ENCODE results near the gene IQCF2.
"Not testable (repeated sequence)": the region's sequence is repeated elsewhere in the genome, so short reads cannot be mapped to it uniquely, and the experiment has no call there.

Gene IQCF2
- 0 reads per million in 4 donors for total RNA-seq

DNA sequence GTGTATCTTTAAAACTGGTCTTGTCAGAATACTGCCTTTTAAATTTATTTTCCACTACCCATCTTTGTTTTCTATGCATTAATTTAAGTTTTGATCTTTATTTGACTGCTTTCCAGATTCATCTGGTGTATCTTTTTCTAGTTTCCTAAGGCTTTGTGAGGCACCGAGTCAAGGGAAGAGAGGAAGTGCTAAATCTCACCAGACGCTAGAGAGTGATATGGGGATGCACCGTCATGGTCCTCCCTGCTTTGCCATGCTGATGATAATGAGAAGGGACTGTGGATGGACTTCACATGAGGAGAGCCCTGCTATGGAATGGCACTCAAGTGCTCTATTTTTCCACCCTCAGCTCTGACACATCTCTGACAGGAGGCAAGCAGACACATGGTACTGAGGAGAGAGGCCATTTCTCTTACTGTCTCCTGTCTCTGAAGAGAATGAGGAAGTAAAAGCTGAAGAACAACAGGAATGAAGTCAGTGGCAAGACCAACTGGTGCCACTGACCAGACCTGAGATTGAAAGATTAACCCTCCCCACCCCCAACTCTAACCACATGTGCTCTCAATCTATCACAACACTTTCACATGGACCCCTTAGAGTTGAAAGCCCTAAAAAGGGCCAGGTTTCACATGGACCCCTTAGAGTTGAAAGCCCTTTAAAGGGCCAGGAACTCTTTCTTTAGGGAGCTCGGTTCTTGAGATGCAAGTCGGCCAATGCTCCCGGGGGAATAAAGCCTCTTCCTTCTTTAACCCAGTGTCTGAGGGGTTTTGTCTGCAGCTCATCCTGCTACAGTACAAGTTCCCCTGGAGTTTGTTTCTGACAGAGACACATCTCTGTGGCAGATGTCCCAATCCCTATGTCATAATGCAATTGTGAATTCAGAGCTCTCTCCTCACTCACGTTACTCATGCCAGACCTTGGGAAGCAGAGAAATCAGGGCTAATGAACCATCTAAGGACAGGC, at the start of gene IQCF2:
TSS of gene IQCF2 (plus strand) at position 913 of the 963 bp plus-strand sequence. CDS start 52 bp downstream, outside the sequence.
- no peak for DNase-seq

DNA sequence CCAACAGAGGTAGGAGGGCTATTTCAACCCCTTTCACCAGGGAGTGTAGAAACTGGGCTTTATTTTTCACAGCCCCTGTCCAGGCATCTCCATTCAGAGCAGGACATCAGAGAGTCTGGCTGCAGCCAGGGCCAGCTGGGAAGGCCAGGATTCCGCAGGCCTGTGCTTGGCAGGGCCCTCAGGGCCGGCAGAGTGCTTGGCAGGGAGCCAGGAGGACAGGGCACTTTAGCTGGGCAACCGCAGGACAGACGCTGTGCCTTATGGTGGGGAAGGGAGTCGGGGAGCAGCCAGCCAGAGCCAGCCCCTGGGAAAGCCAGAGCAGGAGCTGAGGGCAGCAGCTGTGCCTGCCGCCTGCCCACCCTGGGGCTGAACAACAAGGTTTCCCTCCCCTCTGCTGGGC, 47.9 kb upstream of the IQCF2 start:
- no peak for DNase-seq

DNA sequence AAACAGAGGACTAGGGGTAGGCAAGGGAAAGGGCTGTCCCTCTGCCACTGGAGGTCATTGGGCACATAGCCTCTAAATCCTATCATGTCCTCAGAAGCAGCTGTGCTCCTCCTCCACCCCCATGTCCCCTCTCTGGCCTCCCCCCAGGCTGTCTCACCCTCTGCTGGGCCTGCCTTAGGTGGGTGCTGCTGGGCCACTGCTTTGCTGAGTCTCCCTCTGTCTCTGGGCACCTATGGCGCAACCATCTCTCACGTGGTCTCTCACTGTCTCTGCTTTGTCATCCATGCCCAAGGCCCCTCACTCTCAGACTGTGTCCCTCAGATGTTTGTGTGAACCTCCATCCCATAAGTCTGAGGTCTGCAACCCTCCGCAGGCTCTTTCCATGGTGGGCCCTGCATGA, 47.4 kb upstream of the IQCF2 start:
- DNase-seq, result no peak

DNA sequence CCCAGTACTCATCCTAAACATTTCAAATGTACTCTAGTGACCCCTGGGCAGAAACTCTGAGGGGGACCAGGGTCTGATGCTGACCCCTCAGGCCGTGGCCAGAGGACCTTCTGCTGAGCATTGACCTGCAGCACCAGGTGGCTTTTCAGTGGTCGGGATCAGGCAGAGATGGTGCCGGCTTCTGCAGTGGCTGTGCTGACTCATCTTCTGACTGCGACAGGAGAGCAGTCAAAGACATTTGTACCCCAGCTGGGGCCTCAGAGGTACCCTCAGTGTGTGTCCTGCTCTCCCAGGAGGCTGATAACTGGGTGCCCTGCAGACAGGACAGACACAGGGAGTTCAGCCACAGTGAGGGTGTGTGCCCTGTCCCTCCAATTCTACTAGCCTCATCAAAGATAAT, 45.8 kb upstream of the IQCF2 start:
- DNase-seq, result no peak

DNA sequence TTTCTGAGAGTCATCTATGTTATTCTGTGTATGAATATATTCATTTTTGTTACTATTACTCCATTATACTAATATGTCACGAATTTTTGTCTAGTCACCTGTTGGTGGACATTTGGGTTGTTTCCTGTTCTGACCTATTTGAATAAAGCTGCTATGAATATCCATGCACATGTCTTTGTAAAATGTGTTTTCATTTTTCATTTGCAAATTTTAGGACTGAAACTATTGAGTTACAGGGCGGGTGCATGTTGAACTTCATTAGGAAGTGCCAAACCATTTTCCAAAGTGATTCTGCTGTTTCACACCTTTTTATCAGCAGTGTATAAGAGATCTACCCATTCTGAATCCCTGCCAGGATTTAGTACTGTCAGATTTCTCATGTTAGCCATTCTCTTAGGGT, 44.7 kb upstream of the IQCF2 start:
- DNase-seq, result no peak

DNA sequence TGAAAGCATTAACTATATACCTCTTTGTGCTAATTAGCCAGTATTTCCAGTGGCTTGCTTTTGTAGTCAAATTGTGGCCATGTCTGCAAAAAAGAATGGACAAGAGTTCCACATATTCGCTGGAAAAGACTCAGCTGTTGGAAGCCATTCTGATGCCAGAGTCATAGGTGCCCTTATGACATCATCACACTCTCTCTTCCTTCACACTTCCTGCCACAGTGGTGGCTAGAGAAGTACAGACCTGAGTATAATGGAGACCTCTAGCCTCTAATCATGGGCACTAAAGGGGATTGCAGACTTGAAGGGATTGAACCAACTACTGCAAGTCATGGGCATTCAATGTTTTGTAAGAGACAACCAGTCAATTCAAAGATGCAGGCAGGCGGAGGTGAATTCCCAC, 44.0 kb upstream of the IQCF2 start:
- no peak for DNase-seq

DNA sequence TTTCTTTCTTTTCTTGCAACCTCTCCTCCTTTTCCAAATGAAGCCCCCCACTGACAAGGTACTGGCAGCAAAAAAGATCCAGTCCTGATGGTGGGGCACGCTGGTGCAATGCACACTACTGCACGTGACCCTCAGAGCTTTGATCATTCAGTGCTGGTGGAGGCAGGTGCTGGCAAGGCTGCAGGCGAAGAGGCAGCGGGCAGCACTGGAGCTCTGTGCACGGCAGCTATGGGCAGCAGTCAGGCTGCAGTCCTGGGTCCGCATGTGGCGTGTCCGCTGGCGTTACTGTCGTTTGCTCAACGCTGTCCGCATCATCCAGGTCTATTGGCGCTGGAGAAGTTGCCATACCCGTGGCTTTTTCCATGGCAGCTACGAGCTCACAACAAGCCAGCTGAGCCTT, 42.3 kb upstream of the IQCF2 start:
- no peak for DNase-seq

DNA sequence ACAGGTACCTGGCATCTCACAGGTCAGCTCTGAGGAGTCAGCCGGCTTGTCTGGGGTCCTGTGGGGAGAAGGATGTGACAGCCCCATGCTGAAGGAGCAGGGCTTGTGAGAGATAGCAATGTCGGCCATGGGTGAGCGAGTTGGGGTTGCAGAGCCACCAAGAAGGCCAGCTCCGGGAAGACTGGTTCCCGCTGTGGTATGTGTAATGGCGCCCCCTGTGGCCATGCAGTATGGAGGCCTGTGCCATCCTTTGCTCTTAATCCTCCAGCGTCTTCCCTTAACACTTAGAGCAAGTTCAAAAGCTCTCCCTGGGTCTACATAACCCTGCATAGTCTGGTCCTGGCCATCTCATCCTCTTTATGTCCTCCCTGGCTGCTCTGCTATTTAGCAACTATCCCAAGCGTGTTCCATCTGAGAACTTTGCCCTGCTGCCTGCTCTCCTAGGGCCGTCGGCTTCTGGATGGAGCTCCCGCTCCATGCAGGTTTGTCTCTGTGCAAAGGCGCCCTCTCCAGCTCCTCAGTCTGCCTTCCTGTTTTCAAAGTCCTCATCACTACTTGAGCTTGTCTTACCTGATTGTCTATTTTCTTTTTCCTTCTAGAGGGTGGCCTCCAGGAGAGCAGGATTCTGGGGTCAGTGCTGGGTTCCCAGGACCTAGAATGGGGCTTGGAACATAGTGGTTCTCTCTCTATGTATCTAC, 41.6 kb upstream of the IQCF2 start:
- no peak for DNase-seq

DNA sequence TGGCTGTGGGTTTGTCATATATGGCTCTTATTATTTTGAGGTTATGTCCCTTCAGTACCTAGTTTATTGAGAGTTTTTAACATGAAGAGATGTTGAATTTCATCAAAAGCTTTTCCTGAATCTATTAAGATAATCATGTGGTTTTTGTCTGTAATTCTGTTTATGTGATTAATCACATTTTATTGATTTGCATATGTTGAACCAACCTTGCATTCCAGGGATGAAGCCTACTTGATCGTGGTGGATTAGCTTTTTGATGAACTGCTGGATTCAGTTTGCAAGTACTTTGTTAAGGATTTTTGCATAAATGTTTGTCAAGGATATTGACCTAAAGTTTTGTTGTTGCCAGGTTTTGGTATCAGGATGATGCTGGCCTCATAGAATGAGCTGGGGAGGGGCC, 33.1 kb upstream of the IQCF2 start:
- DNase-seq, result no peak

DNA sequence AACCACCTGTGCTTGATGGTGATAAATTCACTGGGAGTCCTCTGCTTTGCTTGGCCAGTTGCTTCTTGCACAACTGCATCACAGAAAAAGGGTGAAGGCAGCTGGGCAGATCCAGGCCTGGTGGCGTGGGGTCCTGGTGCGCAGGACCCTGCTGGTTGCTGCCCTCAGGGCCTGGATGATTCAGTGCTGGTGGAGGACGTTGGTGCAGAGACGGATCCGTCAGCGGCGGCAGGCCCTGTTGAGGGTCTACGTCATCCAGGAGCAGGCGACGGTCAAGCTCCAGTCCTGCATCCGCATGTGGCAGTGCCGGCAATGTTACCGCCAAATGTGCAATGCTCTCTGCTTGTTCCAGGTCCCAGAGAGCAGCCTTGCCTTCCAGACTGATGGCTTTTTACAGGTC, 31.1 kb upstream of the IQCF2 start:
- DNase-seq, result no peak

DNA sequence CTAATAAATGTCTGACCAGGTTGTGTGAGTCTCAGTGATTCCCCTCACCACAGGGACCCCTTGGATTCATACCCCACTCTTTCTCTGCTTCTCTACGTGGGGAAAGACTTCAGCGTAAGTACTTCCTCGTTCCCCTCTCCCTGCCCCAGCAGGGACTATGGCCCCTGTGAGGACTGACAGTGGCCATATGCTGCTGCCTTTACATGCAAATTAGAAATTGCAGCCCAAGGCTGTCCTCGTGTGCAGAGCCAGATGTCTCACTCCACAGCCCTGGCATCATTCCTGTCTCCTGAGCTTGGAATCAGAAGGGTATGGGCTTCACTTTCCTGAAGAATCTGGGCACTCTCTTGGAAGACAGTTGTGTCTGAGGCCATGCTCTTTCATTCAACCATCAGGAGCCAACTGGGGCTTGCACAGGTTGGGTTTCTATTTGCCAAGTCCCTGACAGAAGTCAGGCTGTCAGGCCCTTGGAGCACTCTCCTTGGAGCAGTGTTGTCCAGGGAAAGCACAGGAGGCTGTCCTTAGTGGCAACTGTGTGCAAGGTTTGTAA, 30.5 kb upstream of the IQCF2 start:
- no peak for DNase-seq

DNA sequence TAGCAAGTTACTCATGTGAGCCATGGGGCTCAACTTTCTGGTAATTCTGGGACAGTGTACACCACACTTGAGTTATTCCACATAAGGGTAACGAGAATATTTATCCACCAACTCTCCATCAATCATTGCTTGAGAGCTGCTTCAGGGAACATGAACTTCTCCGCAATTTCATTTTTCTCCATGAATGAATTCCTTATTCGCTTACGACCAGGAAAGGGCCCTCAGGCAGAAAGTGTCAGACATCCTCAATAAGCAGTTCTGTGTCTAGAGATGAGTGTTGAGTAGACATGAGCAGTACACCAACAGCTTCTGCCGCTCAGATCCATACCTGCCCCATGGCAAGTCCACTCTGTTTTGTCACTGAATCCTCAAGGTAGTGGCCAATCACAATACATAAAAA, 24.8 kb upstream of the IQCF2 start:
- no peak for DNase-seq

DNA sequence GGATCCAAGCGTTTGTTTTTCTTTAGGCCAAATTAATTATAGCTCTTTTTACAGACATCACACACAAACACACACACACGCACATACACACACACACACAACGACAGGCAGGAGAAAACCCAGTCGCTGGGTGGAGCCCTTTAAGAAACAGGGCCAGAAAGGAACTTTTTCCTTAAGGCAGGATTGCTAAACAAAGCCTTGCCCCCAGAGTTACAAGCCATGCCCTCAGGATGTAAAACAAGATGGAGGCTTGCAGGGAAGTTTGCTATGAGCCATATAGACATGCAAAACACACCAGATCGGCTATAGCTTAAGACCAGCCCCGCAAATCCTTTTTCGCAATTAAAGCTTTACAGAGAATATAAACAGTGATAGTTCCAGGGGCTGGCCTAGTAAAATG, 16.3 kb upstream of the IQCF2 start:
- no peak for DNase-seq

DNA sequence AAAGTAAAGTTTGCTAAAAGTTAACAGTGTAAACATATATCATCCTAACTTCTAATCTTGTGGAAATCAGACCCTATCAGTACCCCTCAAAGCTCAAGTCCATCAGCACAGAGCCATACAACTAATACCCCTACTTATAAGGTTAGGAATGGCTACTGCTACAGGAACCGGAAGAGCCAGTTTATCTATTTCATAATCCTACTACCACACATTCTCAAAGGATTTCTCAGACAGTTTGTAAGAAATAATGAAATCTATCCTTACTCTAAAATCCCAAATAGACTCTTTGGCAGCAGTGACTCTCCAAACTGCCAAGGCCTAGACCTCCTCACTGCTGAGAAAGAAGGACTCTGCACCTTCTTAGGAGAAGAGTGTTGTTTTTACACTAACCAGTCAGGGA, 6.0 kb upstream of the IQCF2 start:
- DNase-seq, result not testable (repeated sequence)

DNA sequence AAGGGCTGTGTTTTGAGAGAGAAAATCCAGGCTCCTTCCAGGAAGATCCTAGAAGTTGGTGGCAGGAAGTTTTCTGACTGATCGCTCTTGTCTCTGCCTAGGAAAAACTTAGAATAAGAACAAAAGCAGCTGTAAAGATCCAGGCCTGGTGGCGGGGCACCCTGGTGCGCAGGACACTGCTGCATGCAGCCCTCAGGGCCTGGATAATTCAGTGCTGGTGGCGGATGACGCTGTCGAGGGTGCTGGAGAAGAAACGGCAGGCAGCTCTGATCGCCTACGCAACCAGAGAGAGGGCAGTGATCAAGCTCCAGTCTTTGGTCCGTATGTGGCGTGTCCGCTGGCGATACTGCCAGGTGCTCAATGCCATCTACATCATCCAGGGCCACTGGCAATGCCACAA, 1.5 kb downstream of the IQCF2 start:
- no peak for DNase-seq

DNA sequence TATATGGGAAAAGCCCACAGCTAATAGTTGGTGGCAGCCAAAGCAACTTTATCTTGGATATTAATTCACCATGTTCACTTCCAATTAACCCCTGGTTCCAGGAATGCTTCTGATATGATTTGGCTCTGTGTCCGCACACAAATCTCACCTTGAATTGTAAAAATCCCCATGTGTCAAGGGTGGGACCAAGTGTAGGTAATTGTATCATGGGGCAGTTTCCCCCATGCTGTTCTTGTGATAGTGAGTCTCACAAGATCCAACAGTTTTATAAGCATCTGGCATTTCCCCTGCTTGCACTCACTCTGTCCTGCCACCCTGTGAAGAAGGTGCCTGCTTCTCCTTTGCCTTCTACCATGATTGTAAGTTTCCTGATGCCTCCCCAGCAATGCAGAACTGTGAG, 7.5 kb downstream of the IQCF2 start:
- not testable (repeated sequence) for DNase-seq

DNA sequence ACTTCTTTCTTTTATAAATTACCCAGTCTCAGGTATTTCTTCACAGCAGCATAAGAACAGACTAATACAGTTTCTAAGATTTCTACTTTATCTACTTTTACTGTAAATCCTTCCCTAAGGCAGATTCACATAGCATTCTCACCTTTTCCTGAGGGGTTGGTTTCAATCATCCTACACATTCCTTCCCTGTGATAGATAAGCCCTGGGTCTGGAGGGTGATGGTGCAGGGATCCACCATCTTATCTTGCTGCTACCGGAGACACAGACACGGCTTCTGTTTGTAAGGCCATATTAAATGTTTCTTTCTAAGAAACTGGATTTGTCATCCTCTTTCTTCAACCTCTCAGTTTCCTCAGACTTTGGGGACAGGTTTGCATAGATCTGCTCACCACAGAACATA, 7.9 kb downstream of the IQCF2 start:
- DNase-seq, result no peak

DNA sequence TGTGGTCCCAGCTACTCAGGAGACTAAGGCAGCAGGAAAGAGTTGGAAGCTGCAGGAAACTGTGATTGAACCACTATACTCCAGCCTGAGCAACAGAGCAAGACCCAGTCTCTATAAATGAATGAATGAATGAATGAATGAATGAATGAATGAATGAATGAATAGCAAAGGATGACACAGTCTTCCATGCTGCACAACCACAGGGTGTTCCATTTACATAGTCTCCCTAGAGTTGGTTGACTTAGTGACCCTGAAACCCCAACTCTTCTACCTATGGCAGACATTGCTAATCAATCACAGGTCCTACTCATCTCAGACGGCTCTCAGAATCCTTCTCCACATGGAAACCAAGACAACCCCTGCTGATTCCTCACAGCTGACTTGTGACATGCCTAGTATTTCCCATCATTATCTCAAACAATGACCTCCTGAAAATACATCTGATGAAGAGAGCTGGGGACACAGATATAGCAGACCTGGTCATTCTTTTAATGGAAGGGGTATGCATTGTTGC, 11.9 kb downstream of the IQCF2 start:
- DNase-seq, result no peak

DNA sequence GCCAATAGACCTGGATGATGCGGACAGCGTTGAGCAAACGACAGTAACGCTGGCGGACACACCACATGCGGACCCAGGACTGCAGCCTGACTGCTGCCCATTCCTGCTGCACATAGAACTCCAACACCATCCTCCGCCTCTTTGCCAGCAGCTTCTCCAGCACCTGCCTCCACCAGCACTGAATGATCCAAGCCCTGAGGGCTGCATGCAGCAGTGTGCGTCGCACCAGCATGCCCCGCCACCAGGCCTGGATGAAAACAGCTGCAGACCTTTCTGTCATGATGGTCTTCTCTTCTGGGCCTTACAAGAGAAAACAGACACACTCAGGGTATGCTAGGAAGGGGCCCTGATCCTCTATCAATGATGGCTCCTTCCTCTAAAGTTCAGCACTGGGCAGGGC, 12.5 kb downstream of the IQCF2 start:
- DNase-seq, result no peak

DNA sequence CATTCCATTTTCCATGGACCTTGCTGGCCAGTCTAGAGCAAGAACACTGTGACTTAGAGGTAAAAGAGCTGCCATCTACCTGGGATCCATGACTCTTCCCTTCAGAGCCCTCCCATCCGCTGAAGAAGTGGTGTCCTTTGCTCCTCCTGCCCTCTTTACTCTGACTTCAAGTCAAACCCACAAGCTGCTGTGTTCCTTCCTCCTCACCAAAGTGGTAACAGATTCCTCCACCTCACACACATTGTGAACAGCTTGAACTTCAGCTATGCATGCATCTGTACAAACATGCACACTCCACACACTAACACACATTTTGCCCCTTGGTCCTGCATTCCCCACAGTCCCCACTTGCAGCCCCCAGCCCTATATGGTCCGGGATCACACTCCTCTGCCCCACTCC, 13.0 kb downstream of the IQCF2 start:
- no peak for DNase-seq

DNA sequence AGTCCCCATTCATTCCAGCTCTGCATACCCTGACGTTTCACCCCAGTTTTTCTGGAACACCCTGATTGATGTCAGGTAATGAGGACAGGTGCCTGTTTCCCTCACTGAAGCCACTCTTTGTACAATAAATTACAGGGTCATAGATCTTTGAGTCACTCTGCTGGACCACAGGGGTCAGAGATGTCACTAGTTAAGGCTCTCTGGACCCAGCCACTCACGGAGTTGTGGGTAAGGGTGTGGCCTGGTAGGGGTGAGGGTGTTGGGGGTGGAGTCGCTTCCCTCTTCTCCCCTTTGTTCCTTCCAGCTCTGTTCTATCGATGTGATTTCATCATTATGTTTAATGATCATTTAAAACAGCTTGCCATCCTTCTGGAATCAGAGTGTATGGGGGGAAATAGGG, 13.5 kb downstream of the IQCF2 start:
- no peak for DNase-seq

DNA sequence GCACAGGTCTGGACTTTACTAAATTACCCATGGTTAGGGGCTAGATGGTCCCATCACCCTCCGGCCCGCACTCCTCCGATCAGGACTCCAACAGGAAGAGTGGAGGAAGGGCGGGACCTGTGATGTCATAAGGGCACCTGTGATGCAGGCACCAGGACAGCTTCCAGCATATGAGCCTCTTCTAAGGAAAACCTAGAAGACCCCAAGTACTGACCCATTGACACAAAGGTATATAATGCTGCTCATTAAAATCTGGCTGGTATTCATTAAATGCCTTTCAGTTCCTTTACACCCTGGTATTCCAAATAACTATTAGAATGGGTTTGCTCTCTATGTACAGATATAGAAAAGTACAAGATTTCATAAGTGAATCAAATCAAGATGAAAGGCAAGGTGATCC, 14.1 kb downstream of the IQCF2 start, which contains the start of gene IQCF5:
TSS of gene IQCF5 (minus strand) at position 101 of the 400 bp plus-strand sequence. CDS start at position 31, 70 bp downstream.
- DNase-seq, result no peak

DNA sequence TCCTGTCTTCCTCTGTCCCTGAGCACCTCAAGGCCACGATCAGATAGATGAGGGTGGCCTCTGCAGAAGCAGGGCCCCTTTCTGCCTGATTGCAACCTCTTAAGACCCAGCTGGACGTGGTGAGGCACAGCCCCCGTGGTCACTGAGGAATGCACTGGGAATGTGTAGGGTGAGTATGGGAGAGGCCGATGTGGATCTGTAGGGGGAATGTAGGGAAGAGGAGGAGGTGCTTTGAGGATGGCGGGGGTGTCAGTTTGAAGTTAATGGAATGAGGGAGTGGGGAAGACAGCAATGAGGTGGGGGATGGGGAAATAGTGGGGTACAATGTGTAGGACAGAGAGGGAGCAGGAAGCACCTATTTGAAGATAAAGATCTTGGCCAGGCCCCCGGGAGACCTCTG, 14.8 kb downstream of the IQCF2 start:
- DNase-seq, result no peak
